Measurements from ENCODE around the gene FBXL13.
A peak's percentile ranks its signal among the peaks of the same experiment; 100 is the strongest.
"Not testable (repeated sequence)": the region's sequence is repeated elsewhere in the genome, so short reads cannot be mapped to it uniquely, and the experiment has no call there.

FBXL13 gene

GRCh38 chr7:102856036-102856435, 218.6 kb downstream of the FBXL13 start:
- DNase-seq (ENCODE audit: low read depth): no peak

GRCh38 chr7:102849538-102849937, 225.1 kb downstream of the FBXL13 start:
- DNase-seq (ENCODE audit: low read depth): no peak

GRCh38 chr7:102849079-102849478, 225.5 kb downstream of the FBXL13 start:
- no peak for DNase-seq (ENCODE audit: low read depth)

GRCh38 chr7:102845346-102845745, 229.2 kb downstream of the FBXL13 start:
- peak; percentile 32 for DNase-seq (ENCODE audit: low read depth)

- no peak for DNase-seq (ENCODE audit: low read depth)
Measured at GRCh38 chr7:102843850-102844249, 230.7 kb downstream of the FBXL13 start.

- DNase-seq (ENCODE audit: low read depth): no peak
Measured at GRCh38 chr7:102842284-102842683, 232.3 kb downstream of the FBXL13 start.

- DNase-seq (ENCODE audit: low read depth): no peak
Measured at GRCh38 chr7:102841290-102841689, 233.3 kb downstream of the FBXL13 start.

GRCh38 chr7:102840404-102840803, 234.2 kb downstream of the FBXL13 start:
- no peak for DNase-seq (ENCODE audit: low read depth)

GRCh38 chr7:102838572-102839101, 236.0 kb downstream of the FBXL13 start:
- not testable (repeated sequence) for DNase-seq (ENCODE audit: low read depth)

- DNase-seq (ENCODE audit: low read depth): peak; percentile 45
Measured at GRCh38 chr7:102837802-102838201, 236.8 kb downstream of the FBXL13 start.

- DNase-seq (ENCODE audit: low read depth): no peak
Measured at GRCh38 chr7:102836977-102837376, 237.6 kb downstream of the FBXL13 start.

- peak; percentile 93 for DNase-seq (ENCODE audit: low read depth)
Measured at GRCh38 chr7:102836191-102836919, 238.2 kb downstream of the FBXL13 start.

- DNase-seq (ENCODE audit: low read depth): peak; percentile 81
Measured at GRCh38 chr7:102834999-102835398, 239.6 kb downstream of the FBXL13 start.

GRCh38 chr7:102834466-102834865, 240.1 kb downstream of the FBXL13 start:
- no peak for DNase-seq (ENCODE audit: low read depth)

- DNase-seq (ENCODE audit: low read depth): no peak
Measured at GRCh38 chr7:102833343-102833742, 241.3 kb downstream of the FBXL13 start.

- peak; percentile 34 for DNase-seq (ENCODE audit: low read depth)
Measured at GRCh38 chr7:102832674-102833073, 241.9 kb downstream of the FBXL13 start.

GRCh38 chr7:102830197-102830596, 244.4 kb downstream of the FBXL13 start:
- DNase-seq (ENCODE audit: low read depth): peak; percentile 31

GRCh38 chr7:102829075-102829474, 245.5 kb downstream of the FBXL13 start:
- DNase-seq (ENCODE audit: low read depth): no peak

- peak; percentile 15 for DNase-seq (ENCODE audit: low read depth)
Measured at GRCh38 chr7:102828286-102828685, 246.3 kb downstream of the FBXL13 start.

GRCh38 chr7:102823390-102824119, 251.0 kb downstream of the FBXL13 start:
- DNase-seq (ENCODE audit: low read depth): no peak

GRCh38 chr7:102821994-102822747, 252.4 kb downstream of the FBXL13 start:
- no peak for DNase-seq (ENCODE audit: low read depth)

- DNase-seq (ENCODE audit: low read depth): no peak
Measured at GRCh38 chr7:102819151-102819550, 255.4 kb downstream of the FBXL13 start.
